ENCODE results near the gene FAM50A. TPM values are rescaled to one million over a fixed set of nuclear protein-coding genes. Genes with fewer than 3 reads are reported as not detected.

The FAM50A gene
- total RNA-seq, 1 donor from 2014 or later = 57.6 TPM

GRCh38 chrX:154419688-154420401, 24.1 kb upstream of the FAM50A start:
- DNase-seq (ENCODE audit: low spot score in 2 of 2, unreplicated experiment in 2 of 2) = no peak
- Mint-ChIP-seq H3K27ac (no peak overlapping the region), H3K4me1 (no peaks in the 10 kb centered on the region), H3K9me3 (peaks cover 7% of the 10 kb centered on the region), H3K4me3 (no peak overlapping the region), H3K27me3 (ENCODE audit: low read depth) (no peaks in the 10 kb centered on the region), H3K36me3 (peaks cover 2% of the 10 kb centered on the region)
- no peak for TF ChIP-seq CTCF (IDR thresholded peaks at IDR 0.05; ENCODE audit: unreplicated experiment)

- Mint-ChIP-seq H3K36me3 (peaks cover 2% of the 10 kb centered on the region), H3K4me1 (no peaks in the 10 kb centered on the region), H3K27me3 (ENCODE audit: low read depth) (no peaks in the 10 kb centered on the region), H3K4me3 (no peak overlapping the region), H3K27ac (no peak overlapping the region), H3K9me3 (peaks cover 4% of the 10 kb centered on the region)
- no peak for DNase-seq (ENCODE audit: low spot score in 2 of 2, unreplicated experiment in 2 of 2)
- TF ChIP-seq CTCF (IDR thresholded peaks at IDR 0.05; ENCODE audit: unreplicated experiment) = no peak
Measured at GRCh38 chrX:154420402-154420756, 23.6 kb upstream of the FAM50A start.

GRCh38 chrX:154426916-154427770, 16.8 kb upstream of the FAM50A start:
- H3K4me3 Mint-ChIP-seq = peak overlapping the region; percentile 22
- no peak for DNase-seq (ENCODE audit: low spot score in 2 of 2, unreplicated experiment in 2 of 2)
- H3K36me3 Mint-ChIP-seq = peaks cover 2% of the 10 kb centered on the region
- H3K4me1 Mint-ChIP-seq = peaks cover 25% of the 10 kb centered on the region
- TF ChIP-seq CTCF (IDR thresholded peaks at IDR 0.05; ENCODE audit: unreplicated experiment) = no peak
- H3K27ac Mint-ChIP-seq = peak overlapping the region; percentile 90
- H3K27me3 Mint-ChIP-seq (ENCODE audit: low read depth) = no peaks in the 10 kb centered on the region
- peaks cover 12% of the 10 kb centered on the region for H3K9me3 Mint-ChIP-seq

- Mint-ChIP-seq H3K9me3 (peaks cover 12% of the 10 kb centered on the region), H3K27ac (peak within 1 kb of the TSS; percentile 90), H3K4me1 (peaks cover 25% of the 10 kb centered on the region), H3K36me3 (peaks cover 6% of the 10 kb centered on the region), H3K4me3 (peak within 1 kb of the TSS; percentile 66), H3K27me3 (ENCODE audit: low read depth) (no peaks in the 10 kb centered on the region)
- DNase-seq (ENCODE audit: low spot score in 2 of 2, unreplicated experiment in 2 of 2) = peak; percentile 77 to 85
- TF ChIP-seq CTCF (IDR thresholded peaks at IDR 0.05; ENCODE audit: unreplicated experiment) = no peak
Measured at GRCh38 chrX:154428176-154429171, 15.5 kb upstream of the FAM50A start, which contains the start of gene ATP6AP1. TSS of gene ATP6AP1 (plus strand) at chrX:154428677. CDS start at chrX:154428693, 16 bp downstream.

GRCh38 chrX:154429711-154430110, 14.2 kb upstream of the FAM50A start:
- Mint-ChIP-seq H3K4me1 (peaks cover 25% of the 10 kb centered on the region), H3K36me3 (peaks cover 5% of the 10 kb centered on the region), H3K27me3 (ENCODE audit: low read depth) (no peaks in the 10 kb centered on the region), H3K27ac (no peak overlapping the region), H3K9me3 (peaks cover 8% of the 10 kb centered on the region), H3K4me3 (peak overlapping the region; percentile 66)
- DNase-seq (ENCODE audit: low spot score in 2 of 2, unreplicated experiment in 2 of 2) = no peak
- no peak for TF ChIP-seq CTCF (IDR thresholded peaks at IDR 0.05; ENCODE audit: unreplicated experiment)
